Ishikawa (cell line): ENCODE measurements around the gene PDZD8.

Experiments used
- CEBPB ChIP-seq: IDR thresholded peaks from 2 replicates; pipeline ENCODE4 v1.6.1; 2012
- CREB1 ChIP-seq: IDR thresholded peaks from 2 replicates; pipeline ENCODE4 v1.6.1; 2012; ENCODE audit warnings: low read depth
- EGR1 ChIP-seq: IDR thresholded peaks from 2 replicates; pipeline ENCODE4 v1.6.1; 2012
- EP300 ChIP-seq: IDR thresholded peaks from 2 replicates; pipeline ENCODE4 v1.6.1; 2012; ENCODE audit warnings: borderline replicate concordance
- FOXM1 ChIP-seq: IDR thresholded peaks from 2 replicates; pipeline ENCODE4 v1.6.1; 2012; ENCODE audit warnings: low read depth, borderline replicate concordance
- MAX ChIP-seq: IDR thresholded peaks from 2 replicates; pipeline ENCODE4 v1.6.1; 2012
- NFIC ChIP-seq: IDR thresholded peaks from 2 replicates; pipeline ENCODE4 v1.6.1; 2012
- RAD21 ChIP-seq: IDR thresholded peaks from 2 replicates; pipeline ENCODE4 v1.6.1; 2012; ENCODE audit warnings: low read depth
- TAF1 ChIP-seq: IDR thresholded peaks from 2 replicates; pipeline ENCODE4 v1.6.1; 2012; ENCODE audit warnings: low read depth, mild to moderate bottlenecking
- TCF12 ChIP-seq: IDR thresholded peaks from 2 replicates; pipeline ENCODE4 v1.6.1; 2012; ENCODE audit warnings: low read depth
- TEAD4 ChIP-seq: IDR thresholded peaks from 2 replicates; pipeline ENCODE4 v1.6.1; 2012
- YY1 ChIP-seq: IDR thresholded peaks from 2 replicates; pipeline ENCODE4 v1.6.1; 2012; ENCODE audit warnings: low read depth
- ZBTB7A ChIP-seq: IDR thresholded peaks from 2 replicates; pipeline ENCODE4 v1.6.1; 2012; ENCODE audit warnings: low read depth
- TF ChIP-seq, protein P1 (sequence below): IDR thresholded peaks from 2 replicates; pipeline ENCODE4 v1.6.1; 2012
- TF ChIP-seq, protein P2 (sequence below): IDR thresholded peaks from 2 replicates; pipeline ENCODE4 v1.6.1; 2012; ENCODE audit warnings: low read depth, mild to moderate bottlenecking

Gene PDZD8

GRCh38 chr10:117355072-117355471, 20.2 kb downstream of the PDZD8 start:
- TF ChIP-seq TCF12 = no peak
- TF ChIP-seq EP300 = no peak
- no peak for TF ChIP-seq CREB1

- TF ChIP-seq TCF12 (no peak), CEBPB (no peak), NFIC (no peak), TAF1 (no peak), YY1 (no peak), RAD21 (no peak), CREB1 (no peak), MAX (no peak), TEAD4 (no peak), FOXM1 (no peak), ZBTB7A (no peak), EGR1 (no peak), EP300 (no peak)
- TF ChIP-seq, protein P1, sequence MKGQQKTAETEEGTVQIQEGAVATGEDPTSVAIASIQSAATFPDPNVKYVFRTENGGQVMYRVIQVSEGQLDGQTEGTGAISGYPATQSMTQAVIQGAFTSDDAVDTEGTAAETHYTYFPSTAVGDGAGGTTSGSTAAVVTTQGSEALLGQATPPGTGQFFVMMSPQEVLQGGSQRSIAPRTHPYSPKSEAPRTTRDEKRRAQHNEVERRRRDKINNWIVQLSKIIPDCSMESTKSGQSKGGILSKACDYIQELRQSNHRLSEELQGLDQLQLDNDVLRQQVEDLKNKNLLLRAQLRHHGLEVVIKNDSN = no peak
- TF ChIP-seq, protein P2, sequence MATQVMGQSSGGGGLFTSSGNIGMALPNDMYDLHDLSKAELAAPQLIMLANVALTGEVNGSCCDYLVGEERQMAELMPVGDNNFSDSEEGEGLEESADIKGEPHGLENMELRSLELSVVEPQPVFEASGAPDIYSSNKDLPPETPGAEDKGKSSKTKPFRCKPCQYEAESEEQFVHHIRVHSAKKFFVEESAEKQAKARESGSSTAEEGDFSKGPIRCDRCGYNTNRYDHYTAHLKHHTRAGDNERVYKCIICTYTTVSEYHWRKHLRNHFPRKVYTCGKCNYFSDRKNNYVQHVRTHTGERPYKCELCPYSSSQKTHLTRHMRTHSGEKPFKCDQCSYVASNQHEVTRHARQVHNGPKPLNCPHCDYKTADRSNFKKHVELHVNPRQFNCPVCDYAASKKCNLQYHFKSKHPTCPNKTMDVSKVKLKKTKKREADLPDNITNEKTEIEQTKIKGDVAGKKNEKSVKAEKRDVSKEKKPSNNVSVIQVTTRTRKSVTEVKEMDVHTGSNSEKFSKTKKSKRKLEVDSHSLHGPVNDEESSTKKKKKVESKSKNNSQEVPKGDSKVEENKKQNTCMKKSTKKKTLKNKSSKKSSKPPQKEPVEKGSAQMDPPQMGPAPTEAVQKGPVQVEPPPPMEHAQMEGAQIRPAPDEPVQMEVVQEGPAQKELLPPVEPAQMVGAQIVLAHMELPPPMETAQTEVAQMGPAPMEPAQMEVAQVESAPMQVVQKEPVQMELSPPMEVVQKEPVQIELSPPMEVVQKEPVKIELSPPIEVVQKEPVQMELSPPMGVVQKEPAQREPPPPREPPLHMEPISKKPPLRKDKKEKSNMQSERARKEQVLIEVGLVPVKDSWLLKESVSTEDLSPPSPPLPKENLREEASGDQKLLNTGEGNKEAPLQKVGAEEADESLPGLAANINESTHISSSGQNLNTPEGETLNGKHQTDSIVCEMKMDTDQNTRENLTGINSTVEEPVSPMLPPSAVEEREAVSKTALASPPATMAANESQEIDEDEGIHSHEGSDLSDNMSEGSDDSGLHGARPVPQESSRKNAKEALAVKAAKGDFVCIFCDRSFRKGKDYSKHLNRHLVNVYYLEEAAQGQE = no peak
Observed at GRCh38 chr10:117353684-117354083, 21.6 kb downstream of the PDZD8 start.

- TF ChIP-seq EGR1 (no peak), FOXM1 (no peak), RAD21 (no peak), CREB1 (no peak), TAF1 (no peak), CEBPB (no peak), MAX (no peak), ZBTB7A (no peak), TEAD4 (no peak), TCF12 (no peak)
- TF ChIP-seq, protein P1 = no peak
- TF ChIP-seq, protein P2 = no peak
Observed at GRCh38 chr10:117352724-117353123, 22.5 kb downstream of the PDZD8 start.

- TF ChIP-seq YY1 = no peak
- no peak for TF ChIP-seq CEBPB
- TF ChIP-seq TEAD4 = no peak
- TF ChIP-seq RAD21 = no peak
- no peak for TF ChIP-seq EP300
- TF ChIP-seq, protein P1 = no peak
- no peak for TF ChIP-seq FOXM1
- TF ChIP-seq ZBTB7A = no peak
- TF ChIP-seq NFIC = no peak
- no peak for TF ChIP-seq TCF12
- TF ChIP-seq, protein P2 = no peak
- TF ChIP-seq MAX = no peak
Observed at GRCh38 chr10:117351996-117352395, 23.2 kb downstream of the PDZD8 start.
